Endodermal cell (in vitro differentiated cells): ENCODE data around the gene TMEM213. TPM values are rescaled to one million over a fixed set of nuclear protein-coding genes. Genes with fewer than 3 reads are reported as not detected.
"Not testable (repeated sequence)": the region's sequence is repeated elsewhere in the genome, so short reads cannot be mapped to it uniquely, and the experiment has no call there.

Source experiments
- DNase-seq: peaks from one replicate; pipeline ENCODE4 v3.0.0-alpha.2; 2017
- H3K27ac ChIP-seq: 2 replicates; pipeline ENCODE4 v1.5.1; 2013; ENCODE audit warnings: mild to moderate bottlenecking, low read depth, low read length, moderate library complexity
- H3K27me3 ChIP-seq: 2 replicates; pipeline ENCODE4 v1.6.1; 2013; ENCODE audit warnings: mild to moderate bottlenecking, low read length, moderate library complexity; ENCODE audit not compliant: insufficient read depth, control insufficient read depth, poor library complexity, severe bottlenecking
- H3K36me3 ChIP-seq: 2 replicates; pipeline ENCODE4 v1.7.0; 2013; ENCODE audit warnings: mild to moderate bottlenecking, low read length, moderate library complexity; ENCODE audit not compliant: control insufficient read depth, insufficient read depth
- H3K4me1 ChIP-seq: one replicate; pipeline ENCODE4 v1.7.0; 2013; ENCODE audit warnings: low read length; ENCODE audit not compliant: control insufficient read depth, insufficient read depth
- H3K4me3 ChIP-seq: 2 replicates; pipeline ENCODE4 v1.5.1; 2013; ENCODE audit warnings: mild to moderate bottlenecking, low read length, moderate library complexity
- H3K9ac ChIP-seq: 2 replicates; pipeline ENCODE4 v1.6.1; 2013; ENCODE audit warnings: mild to moderate bottlenecking, low read length, moderate library complexity; ENCODE audit not compliant: poor library complexity, severe bottlenecking; ENCODE audit errors: extremely low read depth
- H3K9me3 ChIP-seq: 2 replicates; pipeline ENCODE4 v1.6.1; 2013; ENCODE audit warnings: mild to moderate bottlenecking, low read length, moderate library complexity; ENCODE audit not compliant: control insufficient read depth
- H3K27ac Mint-ChIP-seq: 2 replicates; pipeline ENCODE4 v1.8.0; 2020; ENCODE audit warnings: mixed read lengths
- H3K27me3 Mint-ChIP-seq: 2 replicates; pipeline ENCODE4 v1.8.0; 2021; ENCODE audit warnings: mild to moderate bottlenecking, mixed read lengths; ENCODE audit not compliant: insufficient read depth
- H3K36me3 Mint-ChIP-seq: 2 replicates; pipeline ENCODE4 v1.8.0; 2020; ENCODE audit warnings: low read depth, mixed read lengths
- H3K4me1 Mint-ChIP-seq: 2 replicates; pipeline ENCODE4 v1.8.0; 2020; ENCODE audit warnings: mixed read lengths
- H3K4me3 Mint-ChIP-seq: 2 replicates; pipeline ENCODE4 v1.8.0; 2020; ENCODE audit warnings: mild to moderate bottlenecking, moderate library complexity, mixed read lengths
- H3K9me3 Mint-ChIP-seq: 2 replicates; pipeline ENCODE4 v1.8.0; 2020; ENCODE audit warnings: mild to moderate bottlenecking, mixed read lengths
- WGBS, 2 experiments: methylation state at CpG; one replicate each; pipeline versions ENCODE4 v1.1.5 to v1.1.7; 2013; ENCODE audit warnings: missing lambda C conversion rate in 2 of 2, mixed read lengths in 1 of 2; ENCODE audit not compliant: insufficient coverage in 1 of 2, insufficient read length in 1 of 2; 5-methylcytosine and 5-hydroxymethylcytosine counted together
- total RNA-seq, 2 donors: library from RNA; stranded (reverse); fragmentation: NEBNext Ultra II Directional in 1 of 2; extraction: Animal tissue kit (Norgen Biotek cat#: 25700) in 1 of 2; gene quantifications; 2 replicates in 1 of 2; 3 replicates in 1 of 2; pipeline ENCODE4 v1.2.1, GENCODE V29; 2021
- TF ChIP-seq, protein P1 (sequence below): fragments of 200-600 bp; sonication (generic); conservative IDR thresholded peaks from 2 replicates; pipeline ENCODE4 v1.5.0; 2021; ENCODE audit warnings: antibody characterized with exemption, mild to moderate bottlenecking

Gene TMEM213
- total RNA-seq, 2 donors from 2014 or later: not detected

DNA sequence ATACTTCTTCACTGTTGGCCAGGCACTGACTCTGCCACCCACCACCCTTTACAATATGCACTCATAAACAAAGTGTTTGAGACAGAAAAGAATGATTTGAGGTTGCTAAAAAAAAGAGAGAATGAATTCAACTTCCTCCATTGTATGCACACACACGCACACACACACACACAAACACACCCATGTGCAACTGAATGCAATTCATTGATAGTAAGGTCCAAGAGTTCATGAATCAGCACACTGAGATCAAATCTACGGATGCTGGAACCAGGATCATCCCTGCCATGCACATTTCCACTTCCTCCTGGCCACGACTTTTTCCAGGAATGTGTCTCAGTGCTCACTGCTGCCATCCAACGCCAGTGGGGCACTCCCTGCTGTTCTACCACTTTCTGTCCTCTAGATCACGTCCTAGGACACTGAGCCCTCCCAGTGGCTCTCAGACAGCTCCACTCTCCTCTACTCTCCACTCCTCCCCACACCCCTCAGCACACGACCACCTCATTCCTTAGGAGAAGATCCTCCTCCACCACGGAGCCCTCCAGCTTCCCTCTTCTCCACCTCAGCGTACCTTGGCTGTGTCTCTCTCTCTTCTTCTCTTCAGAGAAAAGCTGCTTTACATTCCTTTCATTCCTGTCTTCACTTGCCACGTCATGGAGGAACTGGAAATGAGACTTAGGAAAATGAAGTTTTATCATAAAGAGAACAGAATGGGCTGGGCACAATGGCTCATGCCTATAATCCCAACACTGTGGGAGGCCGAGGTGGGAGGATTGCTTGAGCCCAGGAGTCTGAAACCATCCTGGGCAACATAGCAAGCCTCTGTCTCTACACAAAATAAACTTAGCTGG, 12.0 kb upstream of the TMEM213 start:
- TF ChIP-seq, protein P1, sequence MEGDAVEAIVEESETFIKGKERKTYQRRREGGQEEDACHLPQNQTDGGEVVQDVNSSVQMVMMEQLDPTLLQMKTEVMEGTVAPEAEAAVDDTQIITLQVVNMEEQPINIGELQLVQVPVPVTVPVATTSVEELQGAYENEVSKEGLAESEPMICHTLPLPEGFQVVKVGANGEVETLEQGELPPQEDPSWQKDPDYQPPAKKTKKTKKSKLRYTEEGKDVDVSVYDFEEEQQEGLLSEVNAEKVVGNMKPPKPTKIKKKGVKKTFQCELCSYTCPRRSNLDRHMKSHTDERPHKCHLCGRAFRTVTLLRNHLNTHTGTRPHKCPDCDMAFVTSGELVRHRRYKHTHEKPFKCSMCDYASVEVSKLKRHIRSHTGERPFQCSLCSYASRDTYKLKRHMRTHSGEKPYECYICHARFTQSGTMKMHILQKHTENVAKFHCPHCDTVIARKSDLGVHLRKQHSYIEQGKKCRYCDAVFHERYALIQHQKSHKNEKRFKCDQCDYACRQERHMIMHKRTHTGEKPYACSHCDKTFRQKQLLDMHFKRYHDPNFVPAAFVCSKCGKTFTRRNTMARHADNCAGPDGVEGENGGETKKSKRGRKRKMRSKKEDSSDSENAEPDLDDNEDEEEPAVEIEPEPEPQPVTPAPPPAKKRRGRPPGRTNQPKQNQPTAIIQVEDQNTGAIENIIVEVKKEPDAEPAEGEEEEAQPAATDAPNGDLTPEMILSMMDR: no peak
- Histone ChIP-seq H3K36me3 (no peaks in the 10 kb centered on the region), H3K9me3 (no peaks in the 10 kb centered on the region), H3K4me1 (no peaks in the 10 kb centered on the region), H3K9ac (no peak overlapping the region), H3K27me3 (no peaks in the 10 kb centered on the region), H3K27ac (no peak overlapping the region), H3K4me3 (no peak overlapping the region)
- H3K36me3 Mint-ChIP-seq: no peaks in the 10 kb centered on the region
- WGBS, 2 experiments: 67 to 68% methylated on average over 9 to 10 of the region's 10 CpGs
- H3K4me1 Mint-ChIP-seq: peaks cover 3% of the 10 kb centered on the region
- peaks cover 11% of the 10 kb centered on the region for H3K9me3 Mint-ChIP-seq
- no peak for DNase-seq
- H3K27ac Mint-ChIP-seq: no peak overlapping the region
- no peaks in the 10 kb centered on the region for H3K27me3 Mint-ChIP-seq
- H3K4me3 Mint-ChIP-seq: no peak overlapping the region

DNA sequence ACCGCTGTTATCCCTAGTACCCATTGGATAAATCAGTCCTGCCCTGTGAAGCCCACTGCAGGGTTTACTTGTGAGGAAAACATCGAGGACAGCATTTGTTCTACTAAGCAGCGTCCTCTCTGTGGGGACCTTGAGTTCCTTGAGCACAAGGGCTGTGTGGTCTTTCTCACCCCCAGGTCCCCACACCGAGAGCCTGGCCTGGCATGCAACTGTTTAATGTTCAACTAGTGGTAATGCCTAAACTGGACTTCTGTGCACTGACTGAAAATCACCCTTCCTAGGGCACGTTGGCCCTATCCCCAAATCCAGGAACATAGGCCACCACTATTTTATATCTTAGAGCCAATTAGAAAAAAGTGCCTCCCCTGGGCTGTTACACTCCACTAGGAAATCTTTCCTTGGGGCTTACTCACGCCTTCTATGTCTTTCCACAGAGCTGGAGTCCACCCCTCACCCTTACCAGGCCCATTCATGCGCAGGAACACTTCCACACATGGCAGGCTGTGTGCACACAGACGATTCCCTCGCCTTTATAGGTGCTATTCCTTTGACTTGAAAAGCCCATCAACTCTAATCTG, 1.7 kb upstream of the TMEM213 start:
- H3K27ac Mint-ChIP-seq: no peak overlapping the region
- H3K36me3 Mint-ChIP-seq: no peaks in the 10 kb centered on the region
- no peaks in the 10 kb centered on the region for H3K4me1 ChIP-seq
- H3K27me3 Mint-ChIP-seq: peaks cover 7% of the 10 kb centered on the region
- no peaks in the 10 kb centered on the region for H3K36me3 ChIP-seq
- H3K4me3 ChIP-seq: no peak overlapping the region
- TF ChIP-seq, protein P1: no peak
- H3K27me3 ChIP-seq: no peaks in the 10 kb centered on the region
- WGBS, 2 experiments: 88 to 92% methylated on average over 9 of the region's 9 CpGs
- no peaks in the 10 kb centered on the region for H3K9me3 Mint-ChIP-seq
- H3K9me3 ChIP-seq: no peaks in the 10 kb centered on the region
- H3K9ac ChIP-seq: no peak overlapping the region
- no peak overlapping the region for H3K27ac ChIP-seq
- DNase-seq: no peak
- peaks cover 13% of the 10 kb centered on the region for H3K4me1 Mint-ChIP-seq
- H3K4me3 Mint-ChIP-seq: no peak overlapping the region

DNA sequence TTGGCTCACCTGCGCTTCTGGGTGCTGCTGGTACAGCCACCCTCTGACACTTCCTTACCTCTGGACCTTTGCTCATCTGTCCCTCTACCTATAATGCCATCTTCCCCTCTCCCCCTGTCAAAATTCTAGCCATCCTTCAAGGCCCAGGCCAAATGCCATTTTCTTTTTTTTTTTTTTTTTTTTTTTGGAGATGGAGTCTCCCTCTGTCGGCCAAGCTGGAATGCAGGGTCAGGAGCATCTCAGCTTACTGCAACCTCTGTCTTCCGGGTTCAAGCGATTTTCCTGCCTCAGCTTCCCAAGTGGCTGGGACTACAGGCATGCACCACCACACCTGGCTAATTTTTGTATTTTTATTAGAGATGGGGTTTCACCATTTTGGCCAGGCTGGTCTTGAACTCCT, 748 bp upstream of the TMEM213 start:
- not testable (repeated sequence) for H3K27me3 Mint-ChIP-seq, H3K4me1 ChIP-seq, H3K27me3 ChIP-seq, H3K27ac ChIP-seq, H3K4me3 Mint-ChIP-seq, H3K27ac Mint-ChIP-seq, H3K9ac ChIP-seq, DNase-seq, H3K36me3 ChIP-seq, H3K9me3 Mint-ChIP-seq, H3K9me3 ChIP-seq, H3K36me3 Mint-ChIP-seq, H3K4me3 ChIP-seq
- H3K4me1 Mint-ChIP-seq: peaks cover 13% of the 10 kb centered on the region
- TF ChIP-seq, protein P1: peak; percentile 61
- WGBS, 2 experiments: 88 to 100% methylated on average over 1 to 4 of the region's 4 CpGs
